Measurements from ENCODE around the gene WDR4.
"Not testable (repeated sequence)": the region's sequence is repeated elsewhere in the genome, so short reads cannot be mapped to it uniquely, and the experiment has no call there.

WDR4 gene

GRCh38 chr21:42849759-42850412 is 29.5 kb downstream of the WDR4 start:
- H3K4me3 ChIP-seq (ENCODE audit: low read depth, low read length): no peak overlapping the region
- in situ Hi-C loops (cut with HindIII; ENCODE audit: low sequenced_read_pairs): no loop called here
- TF ChIP-seq CTCF (IDR thresholded peaks at IDR 0.05; ENCODE audit: low read depth, low read length, missing control alignments): no peak
- DNase-seq (ENCODE audit: low read depth): no peak

- no peak for TF ChIP-seq CTCF (IDR thresholded peaks at IDR 0.05; ENCODE audit: low read depth, low read length, missing control alignments)
- DNase-seq (ENCODE audit: low read depth): no peak
- H3K4me3 ChIP-seq (ENCODE audit: low read depth, low read length): no peak overlapping the region
- in situ Hi-C loops (cut with HindIII; ENCODE audit: low sequenced_read_pairs): no loop called here
These were observed 30.2 kb downstream of the WDR4 start for GRCh38 chr21:42848932-42849758.

- in situ Hi-C loops (cut with HindIII; ENCODE audit: low sequenced_read_pairs); H3K4me3 ChIP-seq (ENCODE audit: low read depth, low read length); DNase-seq (ENCODE audit: low read depth): not testable (repeated sequence)
These were observed 31.0 kb downstream of the WDR4 start for GRCh38 chr21:42848144-42848931.

GRCh38 chr21:42847726-42848125 is 31.6 kb downstream of the WDR4 start:
- in situ Hi-C loops (cut with HindIII; ENCODE audit: low sequenced_read_pairs): no loop called here
- DNase-seq (ENCODE audit: low read depth): no peak
- H3K4me3 ChIP-seq (ENCODE audit: low read depth, low read length): no peak overlapping the region
- no peak for TF ChIP-seq CTCF (IDR thresholded peaks at IDR 0.05; ENCODE audit: low read depth, low read length, missing control alignments)

- H3K4me3 ChIP-seq (ENCODE audit: low read depth, low read length): no peak overlapping the region
- TF ChIP-seq CTCF (IDR thresholded peaks at IDR 0.05; ENCODE audit: low read depth, low read length, missing control alignments): no peak
- DNase-seq (ENCODE audit: low read depth): no peak
- in situ Hi-C loops (cut with HindIII; ENCODE audit: low sequenced_read_pairs): no loop called here
These were observed 32.2 kb downstream of the WDR4 start for GRCh38 chr21:42847051-42847707.

- in situ Hi-C loops (cut with HindIII; ENCODE audit: low sequenced_read_pairs): no loop called here
- no peak overlapping the region for H3K4me3 ChIP-seq (ENCODE audit: low read depth, low read length)
- DNase-seq (ENCODE audit: low read depth): no peak
- TF ChIP-seq CTCF (IDR thresholded peaks at IDR 0.05; ENCODE audit: low read depth, low read length, missing control alignments): no peak
These were observed 33.1 kb downstream of the WDR4 start for GRCh38 chr21:42846221-42846620.
